Measurements from ENCODE around the gene ZSWIM6. TPM values are rescaled to one million over a fixed set of nuclear protein-coding genes. Genes with fewer than 3 reads are reported as not detected.

The ZSWIM6 gene
- total RNA-seq, 2 donors from 2014 or later = 22.5 to 27.1 TPM

DNA sequence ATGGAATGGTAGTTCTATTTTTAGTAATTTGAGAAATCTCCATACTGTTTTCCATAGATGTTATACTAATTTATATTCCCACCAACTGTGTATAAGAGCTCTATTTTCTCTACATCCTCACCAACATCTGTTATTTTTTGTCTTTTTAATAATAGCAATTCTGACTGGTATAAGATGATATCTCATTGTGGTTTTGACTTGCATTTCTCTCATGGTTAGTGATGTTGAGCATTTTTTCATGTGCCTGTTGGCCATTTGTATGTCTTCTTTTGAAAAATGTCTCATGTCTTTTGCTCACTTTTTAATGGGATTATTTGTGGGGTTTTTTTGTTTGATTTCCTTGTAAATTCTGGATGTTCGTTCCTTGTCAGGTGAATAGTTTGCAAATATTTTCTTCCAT lies 154.4 kb downstream of the ZSWIM6 start:
- intact Hi-C loops (cut with DNase I, micrococcal nuclease) = no loop called here
- no peak for DNase-seq
- ATAC-seq = no peak

DNA sequence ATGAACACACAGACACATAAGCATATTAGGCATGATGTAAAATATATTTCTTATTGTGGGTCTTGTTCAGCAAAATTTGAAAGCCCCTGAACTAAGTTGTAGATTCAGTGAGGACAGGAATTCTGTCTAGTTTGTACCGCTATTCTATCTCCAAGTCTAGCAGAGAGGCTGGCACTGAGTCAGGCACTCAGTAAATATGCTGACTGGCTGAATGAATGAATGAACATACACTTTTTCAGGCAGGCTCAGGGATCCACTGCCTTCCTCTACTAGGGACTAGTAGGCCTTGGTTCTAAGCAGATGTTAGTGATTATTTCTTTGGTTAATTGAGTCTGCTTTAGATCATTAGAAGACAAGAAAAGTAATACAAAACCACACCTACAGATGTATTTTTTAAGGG lies 157.5 kb downstream of the ZSWIM6 start:
- ATAC-seq = no peak
- intact Hi-C loops (cut with DNase I, micrococcal nuclease) = no loop called here
- no peak for DNase-seq

DNA sequence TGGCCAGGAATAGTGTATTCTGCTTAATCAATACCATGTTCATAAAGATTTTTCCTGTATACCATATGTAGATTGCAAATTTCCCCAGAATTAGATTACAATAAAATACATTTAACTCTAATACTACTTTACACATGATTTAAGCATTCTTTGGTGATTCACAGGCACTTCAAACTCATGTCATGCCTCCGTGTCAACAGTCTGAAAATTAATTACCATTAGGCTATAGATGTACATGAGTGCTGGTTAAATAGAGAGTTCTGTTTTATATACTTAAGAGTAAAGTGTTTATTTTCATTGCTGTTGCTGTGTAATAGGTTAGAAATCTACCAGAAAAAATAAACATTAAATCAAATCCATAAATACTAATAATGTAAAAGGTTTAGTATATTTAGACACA lies 159.8 kb downstream of the ZSWIM6 start:
- DNase-seq (no peak), ATAC-seq (no peak)
- intact Hi-C loops (cut with DNase I, micrococcal nuclease) = no loop called here

DNA sequence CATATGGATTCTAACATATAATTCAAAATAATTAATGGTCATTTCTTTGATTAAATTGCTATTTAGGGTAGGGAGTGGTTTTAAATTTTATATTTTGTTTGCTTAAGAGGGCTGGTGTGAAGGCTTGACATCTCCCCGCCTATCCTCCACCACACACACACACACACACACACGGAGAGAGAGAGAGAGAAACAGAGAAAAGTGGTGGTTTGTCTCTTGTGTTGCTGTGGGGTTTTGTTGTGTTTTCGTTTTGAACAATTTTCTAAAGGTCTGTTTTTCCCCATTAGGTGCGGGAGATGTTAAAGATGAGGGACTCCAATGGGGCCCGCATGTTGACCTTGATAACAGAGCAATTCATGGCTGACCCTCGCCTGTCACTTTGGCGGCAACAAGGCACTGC lies 161.9 kb downstream of the ZSWIM6 start:
- no peak for ATAC-seq
- intact Hi-C loops (cut with DNase I, micrococcal nuclease) = no loop called here
- no peak for DNase-seq

DNA sequence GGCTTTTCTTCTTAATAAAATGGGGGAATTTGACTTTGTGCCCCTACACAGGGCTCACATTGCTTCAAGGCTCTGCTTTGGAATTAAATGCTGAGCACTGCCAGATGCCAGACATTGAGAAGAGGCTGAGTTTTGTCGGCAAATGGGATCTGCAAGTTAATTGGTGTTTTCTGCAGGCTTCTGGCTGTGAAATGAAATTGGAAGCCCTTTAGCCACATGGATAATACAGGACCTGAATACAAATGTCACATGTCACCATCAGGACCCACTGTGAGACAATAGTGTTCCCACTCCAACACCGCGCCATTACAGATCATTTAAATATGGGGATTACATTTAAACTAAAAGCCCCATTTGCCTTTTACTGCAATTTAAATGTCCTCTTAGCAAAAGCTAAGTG lies 164.4 kb downstream of the ZSWIM6 start:
- ATAC-seq (no peak), DNase-seq (no peak)
- intact Hi-C loops (cut with DNase I, micrococcal nuclease) = no loop called here

DNA sequence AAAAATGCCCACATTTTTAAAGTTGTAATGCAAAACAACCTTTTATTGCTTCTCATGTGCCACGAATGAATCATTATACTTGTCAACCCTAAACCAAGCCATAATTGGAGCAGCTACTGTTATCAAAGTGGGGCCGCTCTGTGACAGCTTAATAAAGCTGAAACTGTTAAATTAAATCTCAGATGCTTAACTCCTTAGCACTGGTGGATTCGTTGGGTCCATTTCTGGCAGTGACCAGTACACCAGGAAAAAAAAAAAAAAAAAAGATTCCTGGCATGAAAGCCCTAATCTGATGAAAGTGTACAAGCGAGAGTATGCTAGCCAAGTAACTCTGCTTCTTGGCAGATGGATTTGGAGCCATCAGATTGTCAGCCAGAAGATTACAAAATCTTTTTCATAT lies 164.8 kb downstream of the ZSWIM6 start:
- no peak for DNase-seq

DNA sequence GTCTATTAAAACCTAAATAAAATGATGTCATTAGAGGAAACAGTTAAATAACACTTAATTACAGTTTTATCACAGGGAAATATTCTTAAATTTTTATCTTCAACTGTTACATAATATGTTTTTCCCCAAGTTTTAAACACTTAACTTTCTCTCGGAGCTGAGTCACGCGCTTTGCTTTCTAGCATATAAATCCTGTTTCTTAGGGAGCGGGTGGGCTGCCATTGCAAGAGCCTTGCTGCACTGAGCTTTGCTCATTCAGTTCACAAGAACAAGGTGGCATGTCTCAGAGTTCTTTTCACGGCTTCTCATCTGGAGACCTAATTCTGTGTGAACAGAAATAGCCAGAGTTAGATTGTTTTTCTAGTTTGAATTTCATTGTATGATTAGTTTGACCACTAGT lies 166.1 kb downstream of the ZSWIM6 start:
- DNase-seq (no peak), ATAC-seq (no peak)
- intact Hi-C loops (cut with DNase I, micrococcal nuclease) = no loop called here

More for the DNA sequence above, 164.8 kb downstream of the ZSWIM6 start:
- ATAC-seq = no peak
- intact Hi-C loops (cut with DNase I, micrococcal nuclease) = no loop called here

DNA sequence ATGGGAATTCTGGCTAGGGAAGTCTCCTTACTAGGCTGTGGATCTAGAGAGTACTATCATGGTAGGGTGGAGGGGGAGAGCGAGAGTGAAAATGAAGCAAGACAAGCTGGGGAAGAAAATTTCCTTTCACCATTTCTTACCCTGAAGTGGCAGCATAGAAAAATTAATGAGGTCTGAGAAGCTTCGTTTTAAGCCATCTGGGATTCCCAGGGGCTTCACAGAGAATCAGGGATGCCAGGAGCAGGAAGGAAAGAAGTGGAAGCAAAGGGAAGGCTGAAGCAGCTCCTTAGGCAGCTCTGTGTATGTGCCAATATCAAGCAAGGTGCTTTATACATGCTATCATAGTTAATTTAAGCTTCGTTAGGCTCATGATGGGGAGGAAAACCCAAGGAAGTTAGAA lies 169.9 kb downstream of the ZSWIM6 start:
- ATAC-seq = no peak
- intact Hi-C loops (cut with DNase I, micrococcal nuclease) = no loop called here
- DNase-seq = no peak

DNA sequence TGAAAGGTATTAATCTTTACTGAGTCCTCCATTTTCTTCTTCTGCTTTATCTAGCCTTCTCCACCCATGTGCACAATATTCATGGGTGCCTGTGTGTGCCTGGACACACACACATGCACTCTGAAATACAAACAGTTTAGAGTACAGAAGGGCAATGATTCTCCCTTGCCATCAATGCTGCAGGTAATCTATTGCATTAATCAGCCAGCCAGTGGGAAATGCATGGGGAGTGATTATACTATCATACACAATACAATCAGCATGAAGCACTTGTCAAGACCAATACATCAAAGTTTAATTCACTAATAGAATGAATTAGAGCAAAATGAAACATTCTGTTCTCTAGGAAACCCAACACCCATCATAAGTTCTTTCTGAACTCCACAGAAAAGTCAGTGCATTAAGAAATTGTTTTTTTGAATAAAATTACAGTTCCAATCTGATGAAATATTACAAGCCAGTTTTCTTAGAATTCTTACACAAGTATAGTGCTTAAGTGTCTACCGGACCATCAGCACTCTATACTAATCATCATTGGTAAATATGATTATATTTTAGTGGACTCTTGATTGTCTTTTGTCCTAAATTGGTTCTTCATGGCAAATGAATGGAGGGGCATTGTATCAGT lies 172.2 kb downstream of the ZSWIM6 start:
- DNase-seq = no peak

DNA sequence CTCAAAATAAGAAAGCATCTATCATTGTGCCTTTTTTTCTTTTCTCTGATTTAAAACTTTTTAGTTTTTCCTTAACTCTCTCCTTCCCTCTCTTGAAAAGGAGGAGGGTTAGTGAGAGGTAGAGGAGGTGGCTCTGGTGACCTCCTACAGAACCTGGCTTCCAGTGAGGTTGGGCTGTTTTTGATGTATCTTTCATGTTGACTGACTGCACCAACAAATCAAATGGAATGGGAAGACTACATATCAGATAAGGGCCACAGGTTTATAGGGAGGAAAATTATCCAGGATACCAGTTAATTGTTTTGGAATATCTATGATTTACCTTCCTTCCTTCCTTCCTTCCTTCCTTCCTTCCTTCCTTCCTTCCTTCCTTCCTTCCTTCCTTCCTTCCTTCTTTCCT lies 173.2 kb downstream of the ZSWIM6 start:
- ATAC-seq (no peak), DNase-seq (no peak)
- intact Hi-C loops (cut with DNase I, micrococcal nuclease) = no loop called here

More for the DNA sequence above, 172.2 kb downstream of the ZSWIM6 start:
- intact Hi-C loops (cut with DNase I, micrococcal nuclease) = no loop called here
- ATAC-seq = no peak

DNA sequence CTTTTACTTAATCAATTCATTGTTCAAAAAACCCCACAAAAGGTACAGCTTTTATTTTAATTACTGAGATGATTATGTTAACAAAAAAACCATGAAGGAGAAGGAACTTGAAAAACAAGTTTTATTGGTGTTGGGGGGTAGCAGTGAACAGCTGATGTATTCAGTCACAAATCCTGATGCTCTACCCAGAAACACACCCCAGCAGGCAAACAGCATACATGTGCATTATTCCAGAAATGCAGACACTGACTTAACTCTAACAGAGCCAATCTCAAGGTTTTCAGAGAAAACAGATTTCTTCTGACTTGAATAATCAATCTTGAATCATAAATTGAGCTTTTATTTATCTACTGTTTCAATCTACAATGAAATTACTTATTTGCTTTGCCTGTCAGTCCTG lies 175.2 kb downstream of the ZSWIM6 start:
- intact Hi-C loops (cut with DNase I, micrococcal nuclease) = no loop called here
- DNase-seq = no peak
- ATAC-seq = no peak

DNA sequence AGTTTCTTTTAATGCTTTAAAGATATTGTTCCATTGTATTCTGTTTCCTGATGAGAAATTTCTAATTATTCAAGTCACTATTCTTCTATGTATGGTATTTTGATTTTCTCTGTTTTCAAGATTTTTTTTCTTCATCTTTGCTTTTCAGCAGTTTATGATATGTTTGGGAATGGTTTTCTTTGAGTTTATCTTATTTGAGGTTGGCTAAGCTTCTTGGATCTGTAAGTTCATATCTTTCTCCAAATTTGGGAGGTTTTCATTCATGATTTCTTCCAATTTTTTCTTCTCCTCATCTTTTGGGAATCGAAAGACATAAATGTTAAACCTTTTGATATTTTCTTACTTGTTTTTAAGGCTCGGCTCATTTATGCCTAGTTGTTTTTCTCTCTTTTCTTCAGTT lies 184.9 kb downstream of the ZSWIM6 start:
- intact Hi-C loops (cut with DNase I, micrococcal nuclease) = no loop called here
- DNase-seq (no peak), ATAC-seq (no peak)

DNA sequence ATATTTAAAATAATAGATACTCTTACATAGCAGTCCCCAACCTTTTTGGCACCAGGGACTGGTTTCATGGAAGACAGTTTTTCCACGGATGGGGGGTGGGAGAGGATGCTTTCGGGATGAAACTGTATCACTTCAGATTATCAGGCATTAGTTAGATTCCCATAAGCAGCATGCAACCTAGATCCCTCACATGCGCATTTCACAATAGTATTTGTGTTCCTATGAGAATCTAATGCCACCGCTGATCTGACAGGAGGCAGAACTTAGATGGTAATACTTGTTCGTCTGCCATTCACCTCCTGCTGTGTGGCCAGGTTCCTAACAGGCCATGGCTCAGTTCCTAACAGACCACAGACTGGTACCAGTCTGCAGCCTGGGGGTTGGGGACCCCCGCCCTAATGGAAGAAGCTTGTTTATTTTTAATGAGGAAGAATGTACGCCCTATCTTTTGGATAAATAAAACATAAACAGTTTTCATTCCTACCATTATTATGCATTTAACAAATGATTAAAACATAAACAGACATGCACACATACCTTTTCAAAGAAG lies 187.7 kb downstream of the ZSWIM6 start:
- intact Hi-C loops (cut with DNase I, micrococcal nuclease) = no loop called here
- ATAC-seq (no peak), DNase-seq (no peak)

DNA sequence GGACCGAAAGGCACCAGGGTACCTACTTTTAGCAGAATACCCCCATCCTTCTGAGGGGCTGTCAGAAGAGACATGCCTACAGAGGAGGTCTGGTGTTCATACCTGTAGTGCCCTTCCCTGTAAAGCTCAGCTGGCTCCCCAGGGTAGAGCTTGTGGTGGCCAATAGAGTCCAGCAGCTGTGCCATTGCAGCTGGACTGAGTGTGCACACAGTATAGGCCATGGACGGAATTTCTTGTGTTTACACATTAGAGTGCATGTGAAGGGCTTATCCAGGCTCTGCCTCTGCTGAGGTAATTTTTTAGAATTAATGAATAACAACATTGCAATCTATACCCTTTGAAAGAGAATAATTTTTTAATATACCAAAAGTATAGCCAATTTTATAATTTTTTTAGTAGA lies 191.0 kb downstream of the ZSWIM6 start:
- DNase-seq (no peak), ATAC-seq (no peak)

DNA sequence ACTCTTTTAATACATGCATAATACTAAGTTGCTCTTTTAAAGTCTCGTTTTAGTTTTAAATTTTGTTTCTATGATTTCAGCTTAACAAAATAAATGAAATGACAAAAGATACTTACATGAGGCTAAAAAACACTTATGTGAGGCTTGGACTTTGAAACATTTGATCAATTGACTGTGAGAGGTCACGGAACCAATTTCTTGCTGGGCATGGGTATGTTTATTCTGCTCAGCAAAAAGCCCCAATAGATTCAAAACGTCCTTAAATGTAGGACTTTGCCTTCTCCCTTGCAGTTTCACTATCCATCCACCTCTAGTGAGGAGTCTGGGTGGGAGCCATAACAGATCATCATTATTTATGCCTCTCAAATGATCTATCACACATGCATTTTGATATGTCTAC lies 191.9 kb downstream of the ZSWIM6 start:
- ATAC-seq (no peak), DNase-seq (no peak)
- intact Hi-C loops (cut with DNase I, micrococcal nuclease) = no loop called here

More for the DNA sequence above, 191.0 kb downstream of the ZSWIM6 start:
- intact Hi-C loops (cut with DNase I, micrococcal nuclease) = no loop called here

DNA sequence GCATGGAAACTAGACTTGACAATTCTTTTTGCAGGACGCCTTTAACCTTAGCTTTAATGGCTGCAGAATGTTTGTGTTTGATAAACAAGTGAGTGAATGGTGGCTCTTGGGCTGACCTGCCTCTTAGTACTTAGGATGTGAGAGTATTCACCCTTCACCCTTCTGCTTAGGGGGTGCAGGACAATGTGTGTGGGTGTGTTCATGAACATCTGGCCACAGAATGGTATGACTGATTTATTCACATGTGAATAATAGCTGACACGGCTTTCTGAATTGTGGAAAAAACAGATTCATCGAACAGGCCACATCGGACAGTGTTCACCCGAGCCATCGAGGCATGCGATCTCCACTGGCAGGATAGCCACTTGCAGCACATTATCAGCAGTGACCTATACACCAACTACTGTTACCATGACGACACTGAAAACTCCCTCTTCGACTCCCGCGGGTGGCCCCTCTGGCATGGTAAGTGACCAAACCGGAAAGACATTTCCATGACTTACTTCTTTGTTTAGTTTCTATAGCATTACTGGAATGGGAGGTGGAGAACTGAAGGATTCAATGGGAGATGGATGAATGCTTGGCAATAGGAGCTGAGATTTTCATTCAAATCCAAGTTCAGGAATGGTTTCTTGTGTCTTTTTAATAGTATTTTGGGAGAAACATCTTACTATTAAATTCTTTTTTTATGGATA lies 193.6 kb downstream of the ZSWIM6 start:
- intact Hi-C loops (cut with DNase I, micrococcal nuclease) = no loop called here
- ATAC-seq = no peak
- no peak for DNase-seq

DNA sequence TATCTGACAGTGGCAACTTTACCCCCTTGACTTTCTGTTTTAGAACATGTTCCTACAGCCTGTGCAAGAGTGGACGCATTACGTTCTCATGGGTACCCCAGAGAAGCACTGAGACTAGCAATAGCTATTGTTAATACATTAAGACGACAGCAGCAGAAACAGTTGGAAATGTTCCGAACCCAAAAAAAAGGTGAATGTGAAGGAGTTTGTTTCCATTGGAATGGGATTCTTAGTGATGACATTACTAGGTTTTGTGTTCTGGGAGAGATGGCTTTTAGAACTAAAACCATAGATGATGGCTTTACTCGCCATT lies 194.1 kb downstream of the ZSWIM6 start:
- no peak for ATAC-seq
- intact Hi-C loops (cut with DNase I, micrococcal nuclease) = no loop called here

DNA sequence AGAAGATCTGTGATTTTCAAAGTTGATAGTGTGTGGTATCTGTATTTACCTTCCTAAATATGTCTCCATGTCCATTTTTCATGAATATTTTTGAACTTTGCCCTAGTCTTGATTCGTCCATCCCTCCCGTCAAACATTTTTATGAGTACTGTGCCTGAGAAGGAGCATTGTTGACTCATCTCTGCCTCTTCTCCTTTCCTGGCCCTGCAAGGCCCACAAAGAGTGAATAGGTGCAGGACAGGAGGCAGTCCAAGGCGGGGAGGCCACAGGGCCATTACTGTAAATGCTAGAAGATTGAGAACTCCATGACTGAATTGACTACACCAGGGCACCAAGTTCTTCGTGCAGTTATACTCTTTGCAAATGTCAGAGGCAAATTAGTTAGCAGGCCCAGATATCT lies 200.9 kb downstream of the ZSWIM6 start:
- ATAC-seq (peak; percentile 59), DNase-seq (no peak)
- intact Hi-C loops (cut with DNase I, micrococcal nuclease) = no loop called here

More for the DNA sequence above, 194.1 kb downstream of the ZSWIM6 start:
- DNase-seq = no peak

DNA sequence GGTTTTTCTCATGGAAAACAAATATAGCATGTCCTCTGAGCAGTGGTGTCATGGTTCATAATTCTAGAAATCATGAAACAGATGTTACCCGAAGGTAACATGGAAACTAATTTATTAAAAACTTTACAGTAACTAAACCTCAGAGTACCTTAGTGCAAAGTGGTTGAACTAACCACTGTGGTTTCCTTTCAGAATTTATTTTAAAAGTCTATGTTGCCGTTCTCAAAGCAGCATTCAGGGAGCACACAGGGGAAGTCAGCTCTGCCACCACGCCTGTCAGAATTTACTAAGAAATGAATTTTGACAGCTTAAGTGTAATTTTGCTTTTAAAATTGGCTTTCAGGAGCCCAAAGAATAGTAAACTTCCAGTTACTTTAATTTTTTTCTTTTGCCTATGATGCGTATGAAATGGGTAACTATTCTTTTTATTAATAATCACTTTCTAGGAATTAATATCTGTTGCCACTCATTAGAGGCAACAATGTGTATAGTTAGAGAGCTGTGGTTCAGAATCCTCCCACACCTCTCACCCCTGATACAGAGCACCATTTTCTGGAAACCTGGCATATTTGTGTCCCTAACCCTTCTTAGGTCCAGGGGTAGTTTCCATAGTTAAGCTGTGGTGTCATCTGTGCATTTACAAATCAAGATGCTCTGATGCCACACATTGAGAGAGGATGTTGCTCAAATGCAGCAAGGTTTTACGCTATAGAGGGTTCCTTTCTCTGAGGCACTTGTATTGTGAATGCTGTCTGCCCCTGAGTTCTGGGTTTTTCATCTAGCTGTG lies 202.6 kb downstream of the ZSWIM6 start:
- intact Hi-C loops (cut with DNase I, micrococcal nuclease) = no loop called here
- no peak for ATAC-seq
- DNase-seq = no peak

DNA sequence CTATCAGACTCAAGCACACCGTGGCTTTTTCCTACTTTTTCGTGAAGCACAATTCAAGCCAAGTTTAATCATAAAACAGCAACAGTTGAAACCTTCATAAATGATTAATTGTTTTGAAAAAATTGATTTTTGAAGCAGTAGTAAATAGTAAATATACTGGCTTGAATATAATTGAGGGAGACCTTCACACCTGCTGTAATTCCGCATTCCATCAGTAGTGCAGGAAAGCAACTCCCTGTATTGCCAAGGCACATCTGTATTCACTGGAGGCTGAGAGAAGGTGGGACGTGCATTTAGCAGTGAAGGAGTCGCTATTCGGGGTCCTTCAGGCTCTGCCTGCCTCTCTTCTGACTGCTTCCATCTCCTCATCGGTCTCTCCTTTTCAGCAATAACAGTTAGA lies 203.8 kb downstream of the ZSWIM6 start:
- intact Hi-C loops (cut with DNase I, micrococcal nuclease) = no loop called here
- DNase-seq = no peak
- ATAC-seq = no peak
